H1 (cell line): ENCODE results near the gene ORC3. TPM values are rescaled to one million over a fixed set of nuclear protein-coding genes. Genes with fewer than 3 reads are reported as not detected.

Experiments
- ATF2 ChIP-seq: IDR thresholded peaks from 2 replicates; pipeline ENCODE4 v1.6.1; 2012; ENCODE audit warnings: low read length, inconsistent platforms
- ATF3 ChIP-seq: IDR thresholded peaks from 2 replicates; pipeline ENCODE4 v1.6.1; 2011; ENCODE audit warnings: low read depth, mild to moderate bottlenecking, low read length; ENCODE audit not compliant: insufficient read depth
- CHD7 ChIP-seq: fragments of 300-600 bp; sonication (generic); IDR thresholded peaks from 2 replicates; pipeline ENCODE4 v1.7.1; 2012; ENCODE audit warnings: low read length, moderate library complexity, mild to moderate bottlenecking, inconsistent platforms; ENCODE audit not compliant: insufficient replicate concordance
- HDAC2 ChIP-seq, 2 experiments: fragments of 300-600 bp in 1 of 2; sonication (generic) in 1 of 2; IDR thresholded peaks; 2 replicates each; pipeline ENCODE4 v1.6.1; 2011 to 2012; ENCODE audit warnings: low read depth in 2 of 2, low read length in 2 of 2, mild to moderate bottlenecking in 2 of 2, moderate library complexity in 2 of 2, borderline replicate concordance in 1 of 2, inconsistent platforms in 1 of 2
- KDM4A ChIP-seq: IDR thresholded peaks from one replicate; pipeline ENCODE4 v1.7.1; 2012; ENCODE audit warnings: low read depth, mild to moderate bottlenecking, moderate library complexity, low read length, inconsistent platforms; ENCODE audit not compliant: severe bottlenecking
- POU5F1 ChIP-seq: IDR thresholded peaks from 2 replicates; pipeline ENCODE4 v1.6.1; 2011; ENCODE audit warnings: low read depth, mild to moderate bottlenecking, low read length, moderate library complexity
- ZNF274 ChIP-seq: IDR thresholded peaks from 2 replicates; pipeline ENCODE4 v1.7.0; 2012; ENCODE audit warnings: low read length, borderline replicate concordance; ENCODE audit errors: extremely low read depth
- polyA plus RNA-seq, 7 experiments: library from polyadenylated mRNA; depleted of rRNA in 3 of 7; stranded (reverse) in 5 of 7; unstranded in 2 of 7; fragments of >200 nt in 5 of 7; fragments of 200-250 nt in 2 of 7; gene quantifications; 1 replicate in 5 of 7; 2 replicates in 1 of 7; 4 replicates in 1 of 7; pipeline versions ENCODE4 v1.2.1 to v1.2.3, GENCODE V29; 2011 to 2013; ENCODE audit warnings: missing spikeins in 2 of 7, mixed read lengths in 2 of 7
- total RNA-seq: library from RNA; stranded (reverse); fragmentation: NEBNext Ultra II Directional; extraction: Animal tissue kit (Norgen Biotek cat#: 25700); gene quantifications from 2 replicates; pipeline ENCODE4 v1.2.1, GENCODE V29; 2021

Gene ORC3
- total and polyA plus RNA-seq, 2 of the 8 experiments (the other 6 are each of a cell fraction or from before 2014, with no cell fraction given) = 35.9 to 60.9 TPM

GRCh38 chr6:87589693-87590416 lies at the start of gene ORC3, which contains the start of gene RARS2 (continued):
- TF ChIP-seq KDM4A (peak; percentile 90), CHD7 (no peak), POU5F1 (no peak), ZNF274 (no peak), ATF2 (no peak), HDAC2 (IDR thresholded peaks at IDR 0.05; ENCODE audit: borderline replicate concordance in 1 of 2, low read depth in 2 of 2, low read length in 2 of 2) (peak in 1 of 2 experiments; percentile 82; a peak in 1 of 4 replicates), ATF3 (no peak)
